NCI-H1048 (cell line): Measurements from ENCODE around the gene BRD9.

ENCODE experiments used
- DNase-seq: peaks from one replicate; lab custom pipeline; 2025; lab: John Stamatoyannopoulos, UW

BRD9 gene

DNA sequence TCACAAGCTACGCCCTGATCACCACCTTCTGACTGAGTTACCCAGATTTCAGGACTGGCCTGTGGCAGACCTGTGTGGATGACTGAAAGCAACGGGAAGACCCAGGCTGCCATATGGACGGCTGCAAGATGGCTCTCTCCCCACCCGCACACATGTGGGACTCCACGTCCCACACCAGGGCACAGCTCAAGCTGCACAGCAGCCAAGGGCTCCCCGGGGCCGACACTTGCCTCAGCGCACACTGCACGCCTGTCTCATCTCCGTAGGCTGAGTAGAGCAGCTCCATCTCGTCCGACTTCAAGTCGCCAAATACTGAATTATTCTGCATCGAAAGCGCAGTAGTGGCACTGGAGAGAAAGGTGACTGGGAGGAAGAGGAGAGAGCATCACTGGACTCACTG is 14.5 kb downstream of the BRD9 start:
- no peak for DNase-seq

DNA sequence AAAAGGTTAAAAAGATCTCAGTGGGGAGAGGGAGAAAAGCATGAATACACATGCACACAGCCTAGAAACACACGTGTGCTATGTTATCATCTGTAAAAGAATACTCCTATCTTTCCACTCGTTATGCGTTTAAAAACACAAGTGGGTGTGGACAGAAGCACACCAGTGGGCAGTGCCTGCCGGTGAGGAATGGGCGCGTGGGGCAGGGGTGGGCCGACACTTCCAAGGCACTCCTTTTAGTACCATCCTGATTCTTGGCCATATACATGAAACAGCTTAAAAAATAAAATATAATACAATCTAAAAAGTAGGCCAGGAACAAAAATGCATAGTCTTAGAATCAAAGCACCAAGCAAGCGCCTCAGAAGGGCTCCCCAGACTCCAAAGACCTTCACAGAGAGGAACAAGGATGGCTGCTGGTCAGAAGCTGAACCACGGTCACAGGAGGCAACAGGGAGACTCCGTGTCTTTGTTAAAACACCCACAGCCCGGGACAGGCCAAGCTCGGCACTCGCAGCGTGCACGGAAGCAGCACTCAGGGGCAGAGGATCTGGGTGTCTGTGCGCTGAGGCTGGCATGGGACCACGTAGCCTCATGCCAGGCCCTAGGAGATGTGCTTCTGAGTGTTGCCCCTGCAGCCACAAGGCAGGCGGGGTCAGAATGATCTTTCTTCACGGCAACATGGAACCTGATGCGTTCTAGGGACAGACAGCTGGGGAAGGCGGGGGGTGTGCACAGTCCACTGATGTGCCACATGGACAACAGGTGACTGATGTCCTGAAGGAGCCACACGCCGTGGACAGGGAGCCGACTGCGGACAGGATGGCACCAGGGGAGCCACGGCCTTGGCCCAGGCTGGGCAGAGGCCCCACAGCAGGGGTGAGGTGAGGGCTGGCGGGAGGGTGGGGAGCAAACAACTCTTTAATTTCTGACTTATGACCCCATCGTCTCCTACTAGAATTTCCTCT is 15.9 kb downstream of the BRD9 start:
- DNase-seq: no peak

- no peak for DNase-seq
Observed at GRCh38 chr5:875931-876330, 16.7 kb downstream of the BRD9 start.

GRCh38 chr5:873328-873727 is 19.3 kb downstream of the BRD9 start:
- no peak for DNase-seq

GRCh38 chr5:872301-872700 is 20.3 kb downstream of the BRD9 start:
- no peak for DNase-seq

- no peak for DNase-seq
Observed at GRCh38 chr5:871596-872298, 20.9 kb downstream of the BRD9 start.

DNA sequence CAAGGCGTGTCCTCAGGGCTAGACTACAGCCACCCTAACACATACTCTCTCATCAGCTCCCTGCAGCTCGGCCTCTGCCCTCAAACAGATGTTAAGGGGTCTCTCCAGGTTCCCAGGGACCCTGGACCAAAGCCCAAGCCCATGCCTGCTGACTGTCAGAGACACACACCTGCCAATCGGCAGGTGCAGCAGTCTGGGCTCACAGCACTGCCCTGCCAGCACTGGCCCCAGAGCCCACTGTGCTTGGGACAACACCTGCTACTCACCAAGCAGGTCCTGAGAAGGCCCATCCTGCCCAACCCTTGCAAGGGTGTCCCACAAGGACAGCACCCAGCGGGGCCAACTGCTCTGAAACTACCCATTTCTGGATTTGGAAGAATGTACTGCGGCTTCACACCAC is 21.6 kb downstream of the BRD9 start:
- no peak for DNase-seq

DNA sequence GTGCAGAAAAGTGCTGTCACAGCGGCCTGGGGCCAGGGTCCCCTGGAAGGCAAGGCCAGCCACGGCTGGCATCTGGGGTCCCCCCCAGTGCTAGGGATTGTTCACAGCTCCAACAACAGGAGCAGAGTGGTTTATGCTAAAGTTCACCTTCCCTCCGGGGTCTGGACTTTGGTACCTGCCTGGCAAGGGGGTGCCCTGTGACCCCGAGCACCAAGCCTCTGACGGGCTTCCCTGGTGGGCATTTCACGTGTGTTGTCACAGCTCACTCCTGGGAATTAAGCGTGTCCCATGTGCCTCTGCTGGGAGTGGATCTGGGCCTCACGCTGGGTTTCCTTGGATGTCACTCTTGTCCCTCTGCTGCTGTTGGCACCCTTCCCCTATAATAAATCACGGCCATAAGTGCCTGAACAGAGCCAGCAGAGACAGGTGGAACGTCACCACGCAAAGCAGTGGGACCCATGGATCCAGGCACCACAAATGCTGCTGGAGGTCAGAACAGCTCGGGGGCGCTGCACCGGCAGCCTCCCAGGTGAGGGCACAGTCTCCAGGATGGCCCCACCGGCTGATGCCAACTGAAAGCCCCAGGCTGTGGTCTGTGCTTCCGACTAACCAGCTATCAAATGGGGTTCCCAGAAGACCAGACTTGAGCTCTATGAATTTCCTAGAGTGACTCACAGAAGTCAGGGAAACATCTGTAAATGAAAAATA is 24.0 kb downstream of the BRD9 start:
- no peak for DNase-seq

DNA sequence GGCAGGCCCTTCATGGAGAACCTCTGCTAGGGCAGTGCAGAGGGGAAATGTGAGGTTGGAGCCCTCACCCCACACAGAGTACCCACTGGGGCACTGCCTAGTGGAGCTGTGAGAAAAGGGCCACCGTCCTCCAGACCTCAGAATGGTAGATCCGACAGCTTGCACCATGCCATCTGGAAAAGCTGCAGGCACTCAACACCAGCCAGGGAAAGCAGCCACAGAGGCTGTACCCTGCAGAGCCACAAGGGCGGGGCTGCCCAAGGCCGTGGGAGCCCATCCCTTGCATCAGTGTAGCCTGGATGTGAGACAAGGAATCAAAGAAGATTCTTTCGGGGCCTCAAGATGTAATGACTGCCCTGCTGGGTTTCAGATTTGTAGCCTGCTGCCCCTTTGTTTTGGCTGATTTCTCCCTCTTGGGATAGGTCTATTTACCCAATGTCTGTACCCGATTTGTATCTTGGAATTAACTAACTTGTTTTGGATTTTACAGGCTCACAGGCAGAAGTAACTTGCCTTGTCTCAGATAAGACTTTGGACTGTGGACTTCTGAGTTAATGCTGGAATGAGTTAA is 25.2 kb downstream of the BRD9 start:
- DNase-seq: no peak

DNA sequence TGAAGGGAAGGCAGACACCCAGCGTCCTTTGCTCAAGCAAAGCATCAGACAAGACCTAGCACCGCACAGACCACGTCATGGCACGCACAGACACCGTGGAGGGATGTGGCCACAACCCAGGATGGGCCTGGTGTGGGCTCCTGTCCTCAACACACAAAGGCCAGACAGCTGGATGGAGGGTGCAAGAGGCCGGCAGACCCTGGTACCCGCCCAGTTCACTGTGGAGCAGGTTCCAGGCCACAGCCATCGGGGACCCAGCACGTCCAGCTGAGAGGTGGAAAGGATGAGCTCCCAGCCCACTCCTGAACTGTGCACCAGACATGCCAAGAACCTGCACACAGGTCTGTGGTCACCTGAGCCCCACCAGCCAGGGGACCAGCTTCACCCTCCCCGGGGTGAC is 26.8 kb downstream of the BRD9 start:
- no peak for DNase-seq

- DNase-seq: no peak
Observed at GRCh38 chr5:865168-865521, 27.5 kb downstream of the BRD9 start.

DNA sequence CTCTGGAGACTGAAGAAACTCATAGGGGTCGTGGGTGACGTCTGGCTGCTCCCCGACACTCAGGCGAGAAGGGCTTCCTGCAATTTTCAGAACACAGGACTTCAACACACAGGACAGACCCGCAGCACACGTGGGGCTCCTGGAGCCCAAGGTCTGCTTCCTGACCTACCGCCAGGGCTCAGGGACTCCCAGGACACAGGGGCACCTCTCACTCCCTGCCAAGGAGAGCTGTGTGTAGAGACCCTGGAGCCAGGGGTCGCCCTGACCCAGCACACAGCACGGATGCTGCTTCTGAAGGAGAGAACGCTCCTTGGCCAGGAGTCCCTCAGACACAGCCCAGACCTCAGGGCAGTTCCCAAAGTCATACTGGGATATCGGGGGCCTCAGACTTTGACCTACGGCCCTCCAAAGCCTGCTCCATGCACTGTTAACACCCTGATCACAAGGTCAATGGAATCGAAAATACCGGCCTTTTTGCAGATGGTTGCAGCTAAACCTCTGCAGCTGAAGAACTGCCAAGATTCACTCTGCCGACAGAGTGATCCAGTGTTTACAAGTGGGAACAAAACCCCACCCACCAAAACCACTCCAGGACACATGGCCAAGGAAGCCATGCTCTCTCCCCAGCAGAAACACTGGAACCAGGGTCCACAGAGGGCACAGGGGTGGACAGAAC is 28.0 kb downstream of the BRD9 start:
- no peak for DNase-seq

DNA sequence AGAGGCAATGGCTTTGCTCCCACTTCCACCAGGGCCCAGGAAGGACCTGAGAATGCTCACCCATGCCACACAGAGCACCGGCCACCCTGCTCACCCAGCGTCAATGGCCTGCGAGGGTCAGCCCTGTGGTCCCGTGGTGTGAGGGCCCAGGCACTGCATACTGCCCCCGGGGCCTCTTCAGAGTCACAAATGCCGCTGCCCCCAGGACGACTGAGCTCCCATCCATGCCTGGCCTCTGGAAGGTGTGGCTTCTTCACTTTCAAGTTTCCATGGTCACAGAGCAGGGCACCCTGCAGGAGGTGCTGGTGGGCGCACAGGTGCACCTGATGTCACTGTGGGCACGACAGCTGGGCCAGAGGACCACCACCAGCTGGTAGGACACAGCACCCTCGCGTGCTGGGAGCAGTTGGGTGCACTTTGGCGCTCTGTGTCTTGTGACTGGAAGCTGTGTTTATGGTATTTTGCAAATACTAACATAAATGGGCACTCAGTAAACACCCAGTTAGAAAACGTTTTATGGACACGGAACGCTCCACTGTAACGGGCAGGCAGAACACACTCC is 29.3 kb downstream of the BRD9 start:
- no peak for DNase-seq

GRCh38 chr5:862367-863243 is 30.0 kb downstream of the BRD9 start:
- no peak for DNase-seq

DNA sequence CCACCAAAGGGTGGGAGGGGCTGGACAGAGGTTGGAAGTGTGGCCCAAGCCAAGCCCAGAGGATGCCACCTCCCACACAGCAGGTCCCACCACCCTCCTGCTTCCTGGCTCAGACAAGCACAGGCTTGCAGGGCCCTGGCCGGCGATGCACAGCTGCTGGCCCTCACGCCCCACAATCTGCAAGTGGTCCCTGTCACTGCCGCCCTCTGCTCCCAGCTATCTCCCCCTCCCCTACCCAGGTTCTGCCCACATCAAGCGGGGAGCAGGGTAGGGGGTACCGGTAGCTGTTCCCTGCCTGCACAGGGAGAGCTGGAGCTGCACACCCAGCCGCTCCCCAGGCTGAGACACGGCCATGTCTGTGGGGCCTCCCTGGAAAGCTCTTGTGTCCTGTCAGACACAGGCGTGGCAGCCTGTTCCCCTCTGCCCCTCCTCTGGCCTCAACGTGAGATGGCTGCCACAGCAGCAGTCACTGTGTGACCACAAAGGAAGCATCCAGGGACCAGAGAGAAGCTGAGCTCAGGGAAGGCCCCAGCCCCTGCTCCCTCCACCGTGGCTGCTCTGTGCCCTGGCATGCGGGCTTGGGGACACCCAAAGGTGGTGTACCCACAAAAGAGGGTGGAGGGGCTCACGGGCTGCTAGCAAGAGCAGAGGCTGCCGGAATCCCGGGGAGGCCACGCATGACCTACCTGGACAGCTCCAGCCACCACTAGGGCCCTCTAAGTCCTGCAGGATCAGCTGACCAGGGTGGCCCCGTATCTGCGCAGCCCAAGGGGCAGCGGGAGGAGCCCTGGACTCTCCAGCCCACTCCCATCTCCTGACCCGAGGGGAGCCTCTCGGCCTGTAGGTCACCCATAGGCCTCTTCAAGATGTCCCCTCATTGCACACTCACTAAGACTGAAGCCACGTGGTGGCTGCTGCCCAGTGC is 30.9 kb downstream of the BRD9 start:
- DNase-seq: no peak

- no peak for DNase-seq
Observed at GRCh38 chr5:860506-861150, 32.0 kb downstream of the BRD9 start.

GRCh38 chr5:859798-860296 is 32.8 kb downstream of the BRD9 start:
- no peak for DNase-seq

DNA sequence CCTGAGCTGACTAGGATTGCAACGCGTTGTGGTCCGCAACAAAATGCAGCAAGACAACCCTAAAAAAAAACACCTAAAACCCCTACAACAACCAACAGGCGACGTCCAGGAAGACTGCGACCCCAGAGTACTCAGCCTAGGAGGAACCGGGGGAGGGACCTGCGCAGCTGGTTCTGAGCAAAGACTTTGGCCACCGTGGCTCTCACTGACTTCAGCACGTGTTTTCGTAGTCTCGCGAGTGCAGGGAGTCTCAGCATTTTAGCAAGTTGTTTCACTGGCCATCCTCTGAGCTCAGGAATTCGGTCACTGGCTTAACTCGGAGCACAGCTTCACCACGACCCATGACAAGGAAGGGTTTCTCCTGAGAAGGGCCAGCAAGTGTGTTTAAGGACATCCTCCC is 33.2 kb downstream of the BRD9 start:
- DNase-seq: no peak

DNA sequence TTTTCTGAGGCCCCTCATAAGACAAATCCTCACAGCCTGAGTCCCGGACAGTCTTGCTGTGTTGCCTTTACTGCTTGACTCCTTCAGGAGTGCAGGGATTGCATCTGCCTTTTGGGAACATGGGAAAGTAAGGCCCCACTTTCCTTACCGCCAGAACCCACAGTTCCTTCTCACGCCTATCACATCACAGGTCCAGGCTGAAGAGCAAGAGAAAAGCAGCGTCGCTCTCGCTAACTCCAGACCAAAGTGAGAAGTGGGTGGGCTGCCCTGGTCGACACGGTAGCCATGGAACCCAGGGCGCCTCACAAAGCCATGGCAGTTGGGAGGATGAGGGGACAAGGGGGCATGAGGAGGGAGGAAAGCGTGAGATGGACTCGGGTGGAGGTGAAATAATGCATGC is 33.9 kb downstream of the BRD9 start:
- DNase-seq: no peak
